Erythroblast (primary cell): Measurements from ENCODE around the gene TMC8.

ENCODE experiments used
- DNase-seq, 2 experiments: peaks; one replicate each; lab custom pipeline; 2025; lab: John Stamatoyannopoulos, UW
- GATA1 ChIP-seq: IDR thresholded peaks from 2 replicates; pipeline ENCODE4 v1.6.1; 2011; ENCODE audit warnings: low read depth, mild to moderate bottlenecking, control low read depth, low read length, moderate library complexity
- POLR2A ChIP-seq: IDR thresholded peaks from 2 replicates; pipeline ENCODE4 v1.6.1; 2011; ENCODE audit warnings: mild to moderate bottlenecking, low read length

The TMC8 gene

GRCh38 chr17:78172249-78173051 lies 41.9 kb downstream of the TMC8 start:
- DNase-seq = peak in 1 of 2 experiments; percentile 29
- TF ChIP-seq GATA1 = no peak
- TF ChIP-seq POLR2A = peak; percentile 36

- DNase-seq = no peak
- peak; percentile 20 for TF ChIP-seq POLR2A
- TF ChIP-seq GATA1 = no peak
Measured at GRCh38 chr17:78173097-78173715, 42.6 kb downstream of the TMC8 start.

GRCh38 chr17:78174346-78174869 lies 43.8 kb downstream of the TMC8 start:
- TF ChIP-seq POLR2A (no peak), GATA1 (no peak)
- no peak for DNase-seq

GRCh38 chr17:78174870-78175642 lies 44.5 kb downstream of the TMC8 start:
- no peak for DNase-seq
- TF ChIP-seq POLR2A (no peak), GATA1 (no peak)

GRCh38 chr17:78175643-78175981 lies 45.0 kb downstream of the TMC8 start:
- TF ChIP-seq GATA1 (no peak), POLR2A (no peak)
- DNase-seq = no peak

- TF ChIP-seq GATA1 (no peak), POLR2A (peak; percentile 27)
- DNase-seq = peak; percentile 76 to 85
Measured at GRCh38 chr17:78176548-78177025, 46.0 kb downstream of the TMC8 start.

- TF ChIP-seq GATA1 (no peak), POLR2A (no peak)
- no peak for DNase-seq
Measured at GRCh38 chr17:78179372-78179771, 48.8 kb downstream of the TMC8 start.

GRCh38 chr17:78180083-78180482 lies 49.5 kb downstream of the TMC8 start:
- DNase-seq = no peak
- TF ChIP-seq GATA1 (no peak), POLR2A (no peak)

GRCh38 chr17:78180508-78180907 lies 49.9 kb downstream of the TMC8 start:
- TF ChIP-seq POLR2A (no peak), GATA1 (no peak)
- no peak for DNase-seq

- TF ChIP-seq POLR2A (no peak), GATA1 (no peak)
- DNase-seq = no peak
Measured at GRCh38 chr17:78182504-78182903, 51.9 kb downstream of the TMC8 start.

GRCh38 chr17:78183916-78184315 lies 53.3 kb downstream of the TMC8 start:
- TF ChIP-seq POLR2A (no peak), GATA1 (no peak)
- DNase-seq = no peak

- TF ChIP-seq POLR2A (no peak), GATA1 (no peak)
- no peak for DNase-seq
Measured at GRCh38 chr17:78184351-78184750, 53.8 kb downstream of the TMC8 start.

- TF ChIP-seq GATA1 = no peak
- no peak for TF ChIP-seq POLR2A
- DNase-seq = no peak
Measured at GRCh38 chr17:78184868-78185267, 54.3 kb downstream of the TMC8 start.

- TF ChIP-seq POLR2A (no peak), GATA1 (no peak)
- peak; percentile 67 to 68 for DNase-seq
Measured at GRCh38 chr17:78185981-78186691, 55.6 kb downstream of the TMC8 start.
